Subcutaneous adipose tissue (tissue), 4 donors: ENCODE results near the gene SRGAP3. TPM values are rescaled to one million over a fixed set of nuclear protein-coding genes. Genes with fewer than 3 reads are reported as not detected.

Experiments
- total RNA-seq, 4 donors: library from RNA; depleted of rRNA; stranded (reverse); fragments of >200 nt; gene quantifications; one replicate each; pipeline ENCODE4 v1.1.0, GENCODE V29; 2016
- TF ChIP-seq, protein P1 (sequence below): fragments of 450-650 bp; IDR thresholded peaks from one replicate; pipeline ENCODE4 v1.5.1; 2016; ENCODE audit warnings: low read depth, mild to moderate bottlenecking, control low read depth, antibody characterized with exemption, moderate library complexity

The SRGAP3 gene
- total RNA-seq, 4 donors from 2014 or later: 1.6 to 14.1 (median 8.9) TPM

DNA sequence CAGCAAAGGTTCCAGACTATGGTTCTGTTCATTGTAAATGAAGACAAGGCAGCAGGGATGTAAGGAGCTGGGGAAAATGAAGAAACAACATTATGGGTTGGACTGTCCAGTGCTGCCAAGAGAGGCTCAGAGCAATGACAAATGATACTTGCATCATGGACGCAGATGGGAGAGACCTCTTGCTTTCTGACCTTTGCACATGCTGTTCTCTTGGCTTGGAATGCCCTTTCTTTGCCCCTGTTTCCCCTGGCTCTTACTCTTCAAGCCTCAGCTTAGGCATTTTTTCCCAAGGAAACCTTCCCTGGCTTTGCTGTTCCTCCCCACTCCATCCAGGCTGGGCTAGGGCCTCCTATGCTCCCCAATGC is 226.2 kb downstream of the SRGAP3 start:
- TF ChIP-seq, protein P1, sequence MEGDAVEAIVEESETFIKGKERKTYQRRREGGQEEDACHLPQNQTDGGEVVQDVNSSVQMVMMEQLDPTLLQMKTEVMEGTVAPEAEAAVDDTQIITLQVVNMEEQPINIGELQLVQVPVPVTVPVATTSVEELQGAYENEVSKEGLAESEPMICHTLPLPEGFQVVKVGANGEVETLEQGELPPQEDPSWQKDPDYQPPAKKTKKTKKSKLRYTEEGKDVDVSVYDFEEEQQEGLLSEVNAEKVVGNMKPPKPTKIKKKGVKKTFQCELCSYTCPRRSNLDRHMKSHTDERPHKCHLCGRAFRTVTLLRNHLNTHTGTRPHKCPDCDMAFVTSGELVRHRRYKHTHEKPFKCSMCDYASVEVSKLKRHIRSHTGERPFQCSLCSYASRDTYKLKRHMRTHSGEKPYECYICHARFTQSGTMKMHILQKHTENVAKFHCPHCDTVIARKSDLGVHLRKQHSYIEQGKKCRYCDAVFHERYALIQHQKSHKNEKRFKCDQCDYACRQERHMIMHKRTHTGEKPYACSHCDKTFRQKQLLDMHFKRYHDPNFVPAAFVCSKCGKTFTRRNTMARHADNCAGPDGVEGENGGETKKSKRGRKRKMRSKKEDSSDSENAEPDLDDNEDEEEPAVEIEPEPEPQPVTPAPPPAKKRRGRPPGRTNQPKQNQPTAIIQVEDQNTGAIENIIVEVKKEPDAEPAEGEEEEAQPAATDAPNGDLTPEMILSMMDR: no peak

DNA sequence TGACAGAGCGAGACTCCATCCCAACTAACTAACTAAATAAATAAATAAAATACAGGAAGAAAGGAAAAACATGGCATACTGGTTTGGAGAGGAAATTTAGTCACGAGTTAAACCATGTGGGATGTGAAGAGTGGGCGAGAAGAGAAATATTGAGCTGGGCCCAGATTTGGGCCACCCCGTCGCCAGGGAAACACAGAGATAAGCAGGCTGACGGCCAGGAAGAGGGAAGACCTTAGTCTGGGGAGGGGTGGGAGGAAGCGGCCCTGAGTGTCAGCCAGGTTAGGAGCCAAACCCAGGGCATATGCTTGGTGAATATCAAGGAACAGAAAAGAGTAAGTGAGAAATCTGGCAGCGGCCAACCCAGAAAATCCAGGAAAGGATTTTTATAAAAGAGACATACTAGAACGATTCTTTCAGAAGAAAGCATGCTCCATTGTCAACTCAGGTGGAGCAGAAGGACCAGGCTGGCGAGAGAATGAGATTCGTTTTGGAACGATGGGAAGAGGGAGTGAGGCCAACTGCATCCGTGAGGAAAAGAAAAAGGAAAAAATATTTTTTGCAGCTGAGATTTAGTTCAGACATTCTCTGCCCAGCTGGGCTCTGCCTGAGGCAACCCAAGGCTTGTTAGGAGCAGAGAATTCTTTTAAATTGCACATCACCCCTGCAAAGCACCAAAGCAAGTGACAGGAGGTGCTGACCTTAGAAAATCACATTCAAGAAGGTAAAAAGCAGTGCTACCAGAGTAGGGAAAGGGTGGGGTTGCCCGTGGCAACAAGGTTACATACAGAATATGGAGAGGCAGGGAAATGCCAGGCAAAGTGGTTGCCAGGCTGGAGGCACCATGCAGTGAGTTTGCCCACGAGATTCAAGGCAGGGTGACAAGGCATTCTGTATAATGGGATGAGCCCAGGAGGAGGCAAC is 226.9 kb downstream of the SRGAP3 start:
- TF ChIP-seq, protein P1: no peak

DNA sequence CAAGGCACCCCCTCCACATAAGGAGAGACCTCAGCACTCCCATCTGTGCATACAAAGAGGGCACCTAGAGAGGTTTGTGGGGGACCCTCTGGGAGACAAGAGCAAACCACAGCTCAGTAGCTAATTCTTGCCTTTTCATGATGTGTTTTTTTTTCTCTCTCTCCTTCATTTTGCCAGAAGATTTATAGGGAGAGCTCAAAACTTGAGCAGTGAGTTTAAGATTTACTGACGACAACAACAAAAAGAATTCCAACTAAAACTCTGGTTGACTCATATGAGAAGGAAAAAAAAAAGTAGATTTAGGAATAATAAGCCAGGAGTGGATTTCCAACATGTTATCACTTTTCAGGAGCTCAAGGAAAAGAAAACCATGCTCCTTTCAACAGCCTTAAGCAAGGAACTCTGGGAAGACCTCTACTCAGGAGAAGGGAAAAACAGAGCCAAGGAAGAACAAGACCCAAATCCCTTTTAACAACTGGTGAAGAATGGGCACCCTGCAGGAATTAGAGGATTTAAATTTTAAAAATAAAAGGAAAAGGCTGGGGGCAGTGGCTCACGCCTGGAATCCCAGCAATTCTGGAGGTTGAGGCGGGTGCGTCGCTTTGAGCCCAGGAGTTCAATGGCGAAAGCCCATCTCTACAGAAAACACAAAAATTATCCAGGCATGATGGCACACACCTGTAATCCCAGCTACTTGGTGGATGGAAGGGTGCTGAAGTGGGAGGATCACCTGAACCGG is 228.0 kb downstream of the SRGAP3 start:
- TF ChIP-seq, protein P1: no peak

DNA sequence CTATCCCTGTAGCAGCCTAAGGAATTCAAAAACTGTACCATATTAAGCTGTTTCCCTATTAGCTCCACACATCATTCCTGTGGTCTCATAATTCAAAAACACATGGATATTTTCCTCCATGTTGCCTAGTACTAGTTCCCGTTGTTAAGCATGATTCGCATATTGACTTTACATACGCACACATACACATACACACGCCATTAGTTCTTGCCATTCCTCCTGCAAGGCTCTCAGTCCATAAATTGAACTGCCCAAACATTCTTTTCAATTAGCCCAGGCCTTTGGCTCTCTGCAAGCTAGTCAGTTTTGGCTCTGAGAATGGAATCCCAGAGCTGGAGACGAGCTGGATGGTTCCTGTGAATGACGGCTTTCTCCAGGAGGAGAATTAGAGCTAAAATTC is 229.0 kb downstream of the SRGAP3 start:
- TF ChIP-seq, protein P1: no peak

DNA sequence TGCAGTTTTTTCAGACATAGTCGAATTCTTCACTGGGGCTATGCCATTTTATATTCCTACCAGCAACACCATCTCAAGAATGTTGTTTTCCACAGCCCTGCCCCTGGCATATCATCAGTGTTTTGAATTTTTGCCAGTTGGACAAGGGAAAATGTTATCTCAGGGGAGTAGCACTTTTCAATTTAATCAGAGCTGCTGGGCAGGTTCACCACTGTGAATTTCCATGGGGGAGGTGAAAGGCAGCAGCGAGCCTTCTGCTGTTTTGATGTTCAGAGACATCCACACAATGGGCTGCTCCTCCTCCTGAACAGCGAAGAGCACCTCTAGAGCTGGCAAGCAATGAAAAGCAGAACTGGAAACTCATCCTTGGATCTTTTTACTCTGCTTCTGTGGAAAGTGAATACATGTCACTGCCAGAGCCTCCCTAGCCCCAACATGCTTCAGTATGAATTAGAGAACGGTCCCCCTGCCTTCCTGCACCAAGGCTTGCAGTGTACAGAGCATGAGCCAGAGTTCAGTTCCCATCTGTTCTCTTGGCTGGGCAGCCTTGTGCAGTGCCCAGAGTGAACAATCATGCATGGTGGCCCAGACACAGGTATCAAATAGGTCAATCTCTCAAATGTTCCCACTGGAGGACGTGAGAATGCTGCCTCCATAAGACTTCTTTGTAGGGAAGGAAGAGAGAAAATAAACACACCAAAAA is 230.0 kb downstream of the SRGAP3 start:
- TF ChIP-seq, protein P1: no peak

DNA sequence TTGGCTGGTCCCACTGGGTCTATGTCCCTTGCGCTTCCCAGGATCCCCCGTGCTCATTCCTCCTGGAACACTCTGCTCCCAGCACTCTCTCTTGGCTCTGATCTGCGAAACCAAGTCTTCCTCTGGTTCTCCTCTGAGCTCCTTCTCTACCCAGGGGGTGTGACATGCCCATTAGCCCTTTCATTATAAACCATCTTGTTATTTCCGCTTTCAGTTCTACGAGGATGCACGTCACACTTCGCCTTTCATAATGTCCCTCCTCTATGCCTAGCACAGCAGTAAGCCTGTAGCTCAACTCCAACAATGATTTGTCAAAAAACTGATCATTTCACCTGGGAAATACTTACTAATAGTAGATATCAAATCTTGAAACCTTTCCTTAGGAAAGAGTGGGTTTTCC is 234.2 kb downstream of the SRGAP3 start:
- TF ChIP-seq, protein P1: no peak
